Fibroblast of skin of abdomen (primary cell): ENCODE measurements around the gene SHC2.
"Not testable (repeated sequence)": the region's sequence is repeated elsewhere in the genome, so short reads cannot be mapped to it uniquely, and the experiment has no call there.

Source experiments
- DNase-seq: peaks from one replicate; pipeline ENCODE4 v3.0.0-alpha.2; 2013

Gene SHC2

GRCh38 chr19:468587-469256 lies 7.9 kb upstream of the SHC2 start:
- DNase-seq, result no peak

GRCh38 chr19:467554-467953 lies 6.7 kb upstream of the SHC2 start:
- no peak for DNase-seq

- DNase-seq, result no peak
Observed at GRCh38 chr19:465056-465816, 4.4 kb upstream of the SHC2 start.

- DNase-seq, result no peak
Observed at GRCh38 chr19:464208-464545, 3.3 kb upstream of the SHC2 start.

GRCh38 chr19:463483-464207 lies 2.8 kb upstream of the SHC2 start:
- no peak for DNase-seq

DNA sequence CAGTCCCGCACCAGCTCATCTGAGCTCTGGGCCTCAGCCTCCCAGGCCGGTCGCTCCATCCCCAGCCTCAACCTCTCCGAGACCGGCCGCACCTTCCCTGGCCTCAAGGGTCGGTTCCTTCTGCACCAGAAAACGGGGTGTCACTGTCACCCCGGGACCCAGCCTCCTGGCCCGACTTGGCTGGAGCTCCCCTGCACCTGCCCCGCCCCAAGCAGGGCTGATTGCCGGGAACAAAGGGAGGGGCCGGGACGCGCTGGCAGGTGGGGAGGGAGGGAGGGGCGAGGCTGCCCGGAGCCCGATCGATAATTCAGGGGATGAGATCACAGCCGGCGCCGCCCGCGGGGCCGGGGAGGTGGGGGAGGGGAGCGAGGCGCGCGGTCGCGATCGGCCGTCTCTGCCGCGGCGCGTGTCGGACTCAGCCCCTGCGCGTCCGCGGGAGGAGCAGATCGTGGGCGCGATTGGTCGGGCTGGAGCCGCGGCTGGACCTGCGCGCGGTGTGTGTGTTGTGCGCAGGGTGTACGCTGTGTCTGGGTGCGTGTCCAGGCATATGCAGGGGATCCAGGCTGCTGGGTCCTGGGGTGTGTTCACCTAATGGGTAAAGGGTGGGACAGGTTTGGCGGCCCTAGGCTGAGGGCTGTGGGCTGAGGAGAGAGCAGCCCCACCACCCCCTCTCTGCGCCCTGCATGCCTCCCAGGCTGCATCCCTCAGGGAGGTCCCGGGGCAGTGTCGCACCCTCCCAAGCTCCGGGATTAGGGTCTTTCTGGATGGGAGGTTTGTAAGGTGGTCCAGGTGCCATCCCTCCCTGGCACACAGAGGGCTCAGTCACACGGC lies 1.1 kb upstream of the SHC2 start:
- no peak for DNase-seq

DNA sequence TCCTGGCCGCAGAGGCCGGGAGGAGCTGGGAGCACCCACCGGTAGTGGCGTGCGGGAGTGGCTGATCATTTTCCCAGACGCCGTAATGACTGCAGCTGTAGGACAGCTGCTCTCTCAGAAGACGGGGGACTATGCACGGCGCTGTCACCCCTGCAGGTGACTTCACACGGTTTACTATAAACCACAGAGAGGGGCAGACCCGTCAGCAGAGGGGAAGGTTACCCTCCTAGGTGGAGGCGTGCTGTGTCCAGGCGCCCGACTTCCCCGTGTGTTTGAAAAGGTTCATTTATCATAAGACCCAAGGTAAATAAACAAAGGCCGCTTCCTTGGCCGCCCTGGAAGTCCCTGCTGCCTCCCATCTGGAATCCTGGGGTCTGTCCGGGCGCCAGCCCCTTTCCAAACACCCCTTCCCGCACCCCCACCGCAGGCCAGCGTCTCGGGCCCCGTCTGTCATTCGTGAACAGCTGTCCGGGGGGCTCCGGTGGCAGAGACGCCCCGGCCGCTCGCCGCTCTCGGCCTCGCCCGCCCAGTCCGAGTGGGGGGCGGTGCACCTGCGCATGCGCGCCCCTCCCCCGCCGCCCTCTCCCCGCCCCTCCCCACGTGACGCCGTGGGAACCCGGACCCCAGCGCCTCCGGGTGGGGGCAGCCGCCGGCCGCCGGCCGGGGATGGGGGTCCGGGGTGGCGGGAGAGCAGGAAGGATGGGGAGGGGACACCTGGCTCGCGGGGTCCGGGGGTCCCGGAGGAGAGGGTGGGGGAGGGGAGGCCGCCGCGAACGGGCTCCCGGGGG lies 915 bp downstream of the SHC2 start:
- no peak for DNase-seq

DNA sequence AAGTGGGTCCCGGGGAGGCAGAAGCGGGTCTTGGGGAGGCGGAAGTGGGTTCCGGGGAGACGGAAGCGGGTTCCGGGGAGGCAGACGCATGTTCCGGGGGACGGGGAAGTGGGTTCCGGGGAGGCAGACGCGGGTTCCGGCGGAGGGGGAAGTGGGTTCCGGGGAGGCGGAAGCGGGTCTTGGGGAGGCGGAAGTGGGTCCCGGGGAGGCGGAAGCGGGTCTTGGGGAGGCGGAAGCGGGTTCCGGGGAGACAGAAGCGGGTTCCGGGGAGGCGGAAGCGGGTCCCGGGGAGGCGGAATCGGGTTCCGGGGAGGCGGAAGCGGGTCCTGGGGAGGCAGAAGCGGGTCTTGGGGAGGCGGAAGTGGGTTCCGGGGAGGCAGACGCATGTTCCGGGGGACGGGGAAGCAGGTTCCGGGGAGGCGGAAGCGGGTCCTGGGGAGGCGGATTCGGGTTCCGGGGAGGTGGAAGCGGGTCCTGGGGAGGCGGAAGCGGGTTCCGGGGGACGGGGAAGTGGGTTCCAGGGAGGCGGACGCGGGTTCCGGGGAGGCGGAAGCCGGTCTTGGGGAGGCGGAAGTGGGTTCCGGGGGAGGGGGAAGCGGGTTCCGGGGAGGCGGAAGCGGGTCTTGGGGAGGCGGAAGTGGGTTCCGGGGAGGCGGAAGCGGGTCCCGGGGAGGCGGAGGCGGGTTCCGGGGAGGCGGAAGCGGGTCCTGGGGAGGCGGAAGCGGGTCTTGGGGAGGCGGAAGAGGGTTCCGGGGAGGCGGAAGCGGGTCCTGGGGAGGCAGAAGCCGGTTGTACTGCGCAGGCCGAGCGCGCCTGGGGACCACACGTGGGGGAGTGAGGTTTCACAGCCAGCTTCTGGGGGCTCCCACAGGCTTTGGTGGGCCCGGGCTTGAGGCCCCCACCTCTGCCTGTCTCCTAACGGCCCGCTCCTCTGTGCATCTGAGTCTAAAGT lies 2.5 kb downstream of the SHC2 start:
- no peak for DNase-seq

DNA sequence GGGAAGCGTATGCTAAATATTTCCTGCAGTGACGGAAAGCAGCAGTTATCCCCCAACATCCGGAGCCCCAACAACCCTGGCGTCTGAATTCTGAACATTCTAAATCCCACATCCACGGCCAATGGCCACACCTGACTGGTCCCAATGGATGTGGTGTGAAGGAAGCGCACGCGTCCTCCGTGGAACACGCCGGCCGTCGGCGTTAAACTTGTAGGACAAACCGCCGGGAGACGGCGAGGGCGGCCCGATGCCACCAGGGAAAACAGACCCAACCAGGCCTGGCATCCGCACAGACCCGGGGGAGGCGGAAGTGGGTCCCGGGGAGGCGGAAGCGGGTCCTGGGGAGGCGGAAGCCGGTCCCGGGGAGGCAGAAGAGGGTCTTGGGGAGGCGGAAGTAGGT lies 3.2 kb downstream of the SHC2 start:
- no peak for DNase-seq

DNA sequence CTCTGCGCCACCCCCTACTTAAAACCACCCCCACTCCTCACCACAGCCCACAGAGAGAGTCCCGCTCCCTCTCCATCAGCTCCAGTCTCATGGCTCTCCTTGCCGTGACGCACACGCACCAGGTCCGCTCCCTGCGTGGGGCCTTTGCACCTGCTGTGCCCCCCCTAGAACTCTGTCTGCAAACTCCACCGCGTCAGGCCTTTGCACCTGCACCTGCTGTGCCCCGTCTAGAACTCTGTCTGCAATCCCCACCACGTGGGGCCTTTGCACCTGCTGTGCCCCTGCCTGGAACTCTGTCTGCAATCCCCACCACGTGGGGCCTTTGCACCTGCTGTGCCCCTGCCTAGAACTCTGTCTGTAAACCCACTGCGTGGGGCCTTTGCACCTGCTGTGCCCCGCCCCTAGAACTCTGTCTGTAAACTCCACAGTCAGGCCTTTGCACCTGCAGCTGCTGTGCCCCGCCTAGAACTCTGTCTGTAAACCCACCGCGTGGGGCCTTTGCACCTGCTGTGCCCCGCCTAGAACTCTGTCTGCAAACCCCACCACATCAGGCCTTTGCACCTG lies 4.2 kb downstream of the SHC2 start:
- no peak for DNase-seq

- no peak for DNase-seq
Observed at GRCh38 chr19:455851-456546, 4.8 kb downstream of the SHC2 start.

DNA sequence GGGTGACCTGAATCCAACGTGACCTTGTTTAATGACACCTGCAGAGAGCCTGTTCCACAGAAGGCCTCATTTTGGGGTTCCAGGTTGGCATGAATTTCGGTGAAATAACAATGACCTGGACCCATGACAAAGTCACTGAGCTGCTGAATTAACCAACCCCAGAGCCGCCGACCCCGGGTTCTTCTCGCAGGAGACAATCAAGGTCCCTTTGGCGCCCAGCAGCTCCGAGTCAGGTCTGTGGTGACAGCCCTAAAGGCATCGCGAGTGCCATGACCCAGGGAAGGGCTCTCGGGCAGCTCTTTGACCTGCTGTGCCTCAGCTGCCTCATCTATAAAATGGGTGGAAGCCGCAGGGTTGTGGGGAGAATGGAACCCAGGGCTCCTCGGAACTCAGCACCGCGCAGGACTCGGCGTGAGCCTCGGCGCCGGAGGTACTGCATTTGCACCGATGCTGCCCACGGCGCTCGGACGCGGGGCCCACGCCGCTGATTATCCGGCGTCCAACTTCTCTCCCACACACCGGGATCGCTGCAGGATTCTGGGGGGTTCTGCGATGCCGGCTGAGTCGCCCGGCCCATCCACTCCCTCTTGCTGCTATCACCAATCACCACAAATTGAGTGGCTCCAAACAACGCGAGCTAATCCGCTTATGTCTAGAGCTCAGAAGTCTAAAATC lies 5.7 kb downstream of the SHC2 start:
- DNase-seq, result no peak

DNA sequence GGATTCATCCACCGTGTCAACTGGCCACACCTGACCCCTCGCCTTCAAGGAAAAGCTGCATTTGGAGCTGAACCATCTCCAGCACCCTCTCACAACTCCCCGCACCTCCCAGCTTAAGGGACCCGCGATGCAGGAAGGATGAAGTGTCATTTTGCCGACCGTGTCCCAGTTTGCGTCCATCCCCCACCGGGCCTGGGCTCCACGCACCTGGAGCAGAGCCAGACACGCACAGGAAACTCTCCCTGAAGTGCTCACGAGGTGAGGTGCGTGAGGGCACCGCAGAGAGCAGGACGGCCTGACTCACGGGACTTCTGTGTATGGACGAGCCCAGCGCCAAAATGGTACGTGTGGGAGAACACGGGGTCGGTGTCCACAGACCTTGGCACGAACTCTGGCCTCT lies 7.2 kb downstream of the SHC2 start:
- DNase-seq, result no peak

DNA sequence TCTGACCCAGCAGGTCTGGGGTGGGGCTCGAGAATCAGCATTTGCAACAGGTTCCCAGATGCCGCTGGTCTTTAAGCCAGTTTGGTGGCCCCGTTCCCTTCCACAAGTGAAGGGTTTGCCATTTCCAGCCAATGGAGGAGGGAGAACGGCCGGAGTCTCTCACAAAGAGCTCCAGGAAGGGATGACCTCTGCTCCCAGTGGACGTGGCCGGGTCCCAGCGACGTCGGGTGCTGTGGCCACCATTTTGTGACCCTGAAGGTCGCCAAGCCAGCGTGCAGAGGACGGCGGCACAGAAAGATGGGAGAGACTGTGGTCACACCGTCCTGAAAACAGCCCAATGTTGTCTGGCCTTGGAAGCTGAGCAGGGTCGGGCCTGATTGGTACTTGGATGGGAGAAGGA lies 8.0 kb downstream of the SHC2 start:
- DNase-seq, result no peak

DNA sequence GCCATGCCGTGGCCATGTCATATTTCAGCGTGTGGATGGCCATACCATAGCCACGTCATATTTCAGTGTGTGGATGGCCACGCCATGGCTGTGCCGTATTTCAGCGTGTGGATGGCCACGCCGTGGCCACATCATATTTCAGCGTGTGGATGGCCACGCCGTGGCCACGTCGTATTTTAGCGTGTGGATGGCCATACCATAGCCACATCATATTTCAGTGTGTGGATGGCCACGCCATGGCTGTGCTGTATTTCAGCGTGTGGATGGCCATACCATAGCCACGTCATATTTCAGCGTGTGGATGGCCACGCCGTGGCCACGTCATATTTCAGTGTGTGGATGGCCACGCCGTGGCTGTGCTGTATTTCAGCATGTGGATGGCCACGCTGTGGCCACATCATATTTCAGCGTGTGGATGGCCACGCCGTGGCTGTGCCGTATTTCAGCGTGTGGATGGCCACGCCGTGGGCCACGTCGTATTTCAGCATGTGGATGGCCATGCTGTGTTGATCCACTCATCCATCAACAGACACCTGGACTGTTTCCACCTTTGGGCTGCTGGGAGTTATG lies 9.8 kb downstream of the SHC2 start:
- not testable (repeated sequence) for DNase-seq

DNA sequence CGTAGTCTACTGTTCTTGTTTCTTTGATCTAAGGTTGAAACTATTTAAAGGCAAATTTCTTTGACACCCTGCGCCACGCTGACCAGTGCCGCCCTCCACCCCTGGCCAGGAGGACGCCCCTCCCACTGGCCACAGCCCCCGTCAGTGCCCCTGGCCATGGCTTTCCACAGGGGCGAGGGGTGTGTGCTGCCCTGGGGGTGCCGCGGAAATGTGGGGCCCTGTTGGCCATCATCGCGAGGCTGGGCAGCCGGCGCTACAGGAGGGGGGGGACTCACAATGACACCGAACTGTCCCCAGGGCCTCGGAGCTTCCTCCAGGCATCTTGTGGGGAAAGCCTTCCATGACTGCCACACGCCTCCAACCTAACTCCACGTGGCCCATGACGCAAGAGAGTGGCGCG lies 10.9 kb downstream of the SHC2 start:
- no peak for DNase-seq

GRCh38 chr19:447816-448560 lies 12.8 kb downstream of the SHC2 start:
- no peak for DNase-seq

DNA sequence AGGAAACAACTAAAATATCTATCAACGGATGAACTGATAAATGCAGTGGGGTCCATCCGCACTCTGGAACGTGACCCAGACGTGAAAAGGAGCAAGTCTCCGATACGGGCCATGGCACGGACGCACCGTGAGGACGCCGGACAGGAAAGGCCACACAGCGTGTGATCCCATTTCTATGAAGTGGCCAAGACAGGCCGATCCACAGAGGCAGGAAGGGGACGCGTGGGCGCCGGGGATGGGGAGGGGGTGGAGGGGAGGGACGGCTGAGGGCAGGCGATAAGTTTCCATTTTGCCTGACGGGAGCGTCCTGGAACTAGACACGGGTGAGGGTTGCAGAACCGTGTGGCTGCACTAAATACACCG lies 13.8 kb downstream of the SHC2 start:
- DNase-seq, result no peak
